ENCODE results near the gene OR6M1.

Gene OR6M1

DNA sequence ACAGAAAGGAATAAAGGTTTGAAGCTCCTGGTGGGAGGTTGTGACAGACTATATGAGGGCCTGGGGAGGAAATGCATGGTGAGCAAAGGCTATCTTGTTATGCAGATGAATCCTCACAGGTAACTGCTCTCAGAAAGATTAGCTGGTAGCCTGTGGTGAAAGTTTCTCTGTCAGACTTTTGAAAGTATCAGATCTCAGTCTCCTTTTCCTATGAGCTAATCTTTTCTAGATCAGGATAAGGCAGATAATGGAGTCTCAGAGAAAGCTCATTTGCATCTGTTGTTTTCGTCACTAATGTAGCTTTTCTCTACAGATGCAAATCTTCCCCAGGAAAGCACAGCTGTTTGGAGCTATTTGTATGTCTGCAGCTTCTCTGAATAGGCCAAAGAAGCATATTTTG lies 30.9 kb downstream of the OR6M1 start:
- DNase-seq, result no peak

DNA sequence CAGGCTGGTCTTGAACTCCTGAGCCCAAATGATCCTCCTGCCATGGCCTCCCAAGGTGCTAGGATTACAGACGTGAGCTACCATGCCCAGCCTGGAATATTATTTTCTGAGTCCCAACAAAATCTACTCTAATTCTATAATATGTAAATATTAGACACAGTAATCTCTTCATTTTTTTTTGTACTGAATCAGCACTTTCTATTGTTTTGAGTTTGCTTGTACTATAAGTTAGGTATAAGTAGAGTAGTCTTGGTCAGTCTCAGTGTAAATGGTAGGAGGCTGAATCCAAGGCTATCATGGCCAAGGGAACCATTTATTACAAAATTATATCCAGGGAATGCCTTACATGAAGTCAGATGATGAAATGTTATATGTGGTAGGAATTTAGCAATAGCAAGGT lies 32.2 kb downstream of the OR6M1 start:
- no peak for DNase-seq

DNA sequence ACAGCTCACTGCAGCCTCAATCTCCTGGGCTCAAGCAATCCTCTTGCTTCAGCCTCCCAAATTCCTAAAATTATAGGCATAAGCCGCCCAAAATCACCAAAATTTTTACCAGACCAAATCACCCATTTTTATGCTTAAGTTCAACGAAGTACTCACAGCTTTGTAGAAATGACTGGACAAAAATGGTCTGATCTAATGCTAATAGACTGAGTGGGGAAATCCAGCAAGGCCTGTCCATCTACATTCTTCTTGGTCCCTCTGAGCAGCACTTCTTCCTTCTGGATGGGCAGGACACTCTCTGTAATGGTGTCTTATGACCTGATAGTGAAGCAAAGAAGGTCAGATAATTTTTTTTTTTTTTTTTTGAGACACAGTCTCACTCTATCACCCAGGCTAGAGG lies 33.1 kb downstream of the OR6M1 start:
- no peak for DNase-seq

DNA sequence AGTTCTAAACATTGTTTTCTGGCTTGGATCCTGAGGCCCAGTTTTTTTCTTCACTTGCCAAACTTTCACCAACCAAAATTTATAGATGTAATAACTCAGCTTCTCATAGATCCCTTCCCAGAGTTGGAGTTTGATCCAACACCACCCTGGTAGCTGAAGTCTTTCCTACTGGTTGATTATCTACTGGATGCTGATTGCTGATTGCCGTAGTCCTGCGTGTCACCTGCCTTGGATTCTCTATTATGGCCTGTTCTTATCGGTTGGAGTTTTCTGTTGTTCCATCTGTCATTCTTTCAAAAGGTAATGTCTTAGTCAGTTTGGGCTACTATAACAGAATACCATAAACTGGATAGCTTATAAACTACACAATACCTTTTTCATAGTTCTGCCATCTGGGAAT lies 34.5 kb downstream of the OR6M1 start:
- no peak for DNase-seq

DNA sequence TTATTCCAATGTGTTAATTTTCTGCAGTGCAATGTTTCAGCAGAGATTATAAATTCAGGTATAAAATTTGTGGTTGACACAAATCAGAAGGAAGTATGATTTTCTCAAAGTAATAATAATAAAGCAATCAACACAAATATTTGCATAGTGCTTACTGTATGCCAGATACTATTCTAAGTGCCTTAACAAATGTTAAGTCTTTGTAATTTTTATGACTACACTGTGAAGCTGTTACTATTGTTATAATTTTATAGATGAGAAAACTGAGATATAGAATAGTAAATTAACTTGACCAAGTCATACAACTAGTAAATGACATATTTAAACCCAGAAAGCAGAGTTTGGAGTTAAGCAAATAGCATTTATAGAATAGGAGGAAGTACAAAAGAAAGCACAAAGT lies 35.4 kb downstream of the OR6M1 start:
- no peak for DNase-seq

DNA sequence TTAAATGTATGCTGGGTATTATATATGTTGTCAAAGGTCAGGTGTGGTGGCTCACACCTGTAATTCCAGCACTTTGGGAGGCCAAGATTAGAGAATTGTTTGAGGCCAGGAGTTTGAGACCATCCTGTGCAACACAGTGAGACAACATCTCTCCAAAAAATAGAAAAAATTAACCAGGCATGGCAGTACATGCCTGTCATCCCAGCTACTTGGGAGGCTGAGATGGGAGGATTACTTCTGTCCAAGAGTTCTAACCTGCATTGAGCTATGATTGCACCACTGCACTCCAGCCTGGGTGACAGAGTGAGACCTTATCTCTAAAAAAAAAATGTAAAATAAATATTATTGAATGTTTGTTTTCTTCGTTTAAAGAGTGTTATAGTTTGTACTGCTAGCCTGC lies 40.5 kb downstream of the OR6M1 start:
- no peak for DNase-seq

DNA sequence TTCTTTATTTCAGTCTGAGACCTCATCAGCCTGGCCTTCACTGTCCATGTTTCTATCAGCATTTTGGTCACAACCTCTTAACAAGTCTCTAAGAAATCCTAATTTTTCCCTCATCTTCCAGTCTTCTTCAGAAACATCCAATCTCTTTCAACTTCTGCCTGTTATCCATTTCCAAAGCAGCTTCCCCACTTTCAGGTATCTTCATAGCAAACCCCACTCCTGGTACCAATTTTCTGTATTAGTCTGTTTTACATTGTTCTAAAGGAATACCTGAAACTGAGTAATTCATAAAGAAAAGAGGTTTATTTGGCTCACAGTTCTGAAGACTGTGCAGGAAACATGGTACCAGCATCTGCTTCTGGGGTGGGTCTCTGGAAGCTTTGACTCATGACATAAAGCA lies 43.7 kb downstream of the OR6M1 start:
- DNase-seq, result no peak

DNA sequence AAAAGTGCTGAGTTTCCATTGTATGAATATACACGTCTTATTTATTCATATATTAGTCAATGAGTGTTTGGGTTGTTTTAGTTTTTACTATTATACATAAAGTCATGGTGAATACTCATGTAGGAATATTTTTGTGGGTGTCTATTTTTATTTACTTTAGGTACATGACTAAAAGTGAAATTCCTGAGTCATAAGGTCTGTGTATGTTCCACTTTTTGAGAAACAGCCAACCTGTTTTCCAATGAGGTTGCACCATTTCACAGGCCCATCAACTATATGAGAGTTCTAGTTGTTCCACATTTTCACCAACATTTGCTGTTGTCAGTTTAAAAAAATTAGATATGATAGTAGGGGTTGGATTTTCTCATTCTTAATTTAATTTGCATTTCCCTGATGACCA lies 45.3 kb downstream of the OR6M1 start:
- DNase-seq, result no peak

DNA sequence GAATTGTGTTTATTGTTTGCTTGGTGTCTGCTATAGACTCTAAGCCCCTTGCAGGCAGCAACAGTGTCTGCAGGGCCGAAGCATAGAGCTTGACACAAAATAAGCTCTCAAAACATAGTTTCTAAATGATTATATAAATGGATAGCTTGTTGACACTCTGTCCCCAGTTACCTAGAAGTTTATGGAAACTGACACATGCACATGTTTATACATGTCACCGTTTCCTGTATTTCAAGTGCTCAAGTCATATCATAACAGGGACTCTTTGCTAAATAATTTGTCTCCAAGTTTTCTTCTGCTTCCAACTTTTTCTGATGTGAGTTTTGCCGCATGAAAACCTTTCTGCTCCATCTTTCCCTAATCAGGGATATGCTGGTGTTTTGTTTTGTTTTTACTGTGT lies 48.2 kb downstream of the OR6M1 start:
- no peak for DNase-seq

DNA sequence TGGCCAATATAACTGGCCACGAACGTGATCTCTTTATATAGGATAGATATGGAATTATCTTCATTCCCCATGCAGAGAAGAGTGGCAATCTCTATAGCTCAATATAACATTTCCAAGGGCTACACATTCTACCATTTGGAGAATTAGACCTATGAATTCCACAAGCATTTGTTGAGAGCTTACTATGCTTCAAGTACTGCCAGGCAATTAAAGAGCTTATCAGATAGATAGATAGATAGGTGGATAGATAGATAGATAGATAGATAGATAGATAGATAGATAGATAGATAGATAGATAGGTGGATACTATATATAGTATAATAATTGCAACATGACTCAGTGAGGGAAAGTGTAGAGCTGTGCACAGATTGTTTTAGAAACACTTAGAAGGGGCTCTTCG lies 50.3 kb downstream of the OR6M1 start:
- DNase-seq, result no peak

Data from CD4-positive, alpha-beta T cell treated with Interleukin-10 for 1 hour (primary cell).